Adrenal gland (tissue), 5 donors: ENCODE data around the gene NUP188.

Experiments
- CTCF ChIP-seq, 6 experiments: fragments of 450-650 bp in 4 of 6; fragments of 200-600 bp in 2 of 6; sonication (generic) in 1 of 6; IDR thresholded peaks; 1 replicate in 5 of 6; 2 replicates in 1 of 6; pipeline versions ENCODE4 v1.5.1 to v1.8.0; 2016 to 2021; ENCODE audit warnings: antibody characterized with exemption in 6 of 6, mild to moderate bottlenecking in 2 of 6, moderate library complexity in 1 of 6
- POLR2A ChIP-seq, 2 donors: fragments of 450-650 bp; IDR thresholded peaks; one replicate each; pipeline ENCODE4 v1.6.1; 2017; ENCODE audit warnings: antibody characterized with exemption in 2 of 2, mild to moderate bottlenecking in 2 of 2, moderate library complexity in 1 of 2
- donor health status: DM: no; HTN: no; CAD: no.

- TF ChIP-seq CTCF (IDR thresholded peaks at IDR 0.05) (no peak), POLR2A (IDR thresholded peaks at IDR 0.05) (peak in 1 of 2 donors; percentile 25)
These were observed 30.2 kb upstream of the NUP188 start for GRCh38 chr9:128917151-128917849.
